H9 (cell line): ENCODE data around the gene WDR31. TPM values are rescaled to one million over a fixed set of nuclear protein-coding genes. Genes with fewer than 3 reads are reported as not detected.

Source experiments
- DNase-seq: peaks from one replicate; pipeline ENCODE4 v3.0.0-alpha.2; 2017
- H2AFZ ChIP-seq: one replicate; pipeline ENCODE4 v1.6.1; 2013; ENCODE audit warnings: mild to moderate bottlenecking, low read length, control low read depth, moderate library complexity
- H2AK5ac ChIP-seq: 2 replicates; pipeline ENCODE4 v1.6.1; 2013; ENCODE audit warnings: low read length, control low read depth, mixed read lengths; ENCODE audit not compliant: insufficient read length
- H2BK120ac ChIP-seq: one replicate; pipeline ENCODE4 v1.6.1; 2013; ENCODE audit warnings: low read depth, mild to moderate bottlenecking, low read length, control low read depth, inconsistent platforms; ENCODE audit not compliant: poor library complexity, severe bottlenecking
- H2BK12ac ChIP-seq: 2 replicates; pipeline ENCODE4 v1.6.1; 2013; ENCODE audit warnings: low read length, control low read depth, mixed read lengths, low read depth; ENCODE audit not compliant: insufficient read length
- H2BK15ac ChIP-seq: 2 replicates; pipeline ENCODE4 v1.6.1; 2013; ENCODE audit warnings: low read depth, low read length, control low read depth
- H2BK20ac ChIP-seq: one replicate; pipeline ENCODE4 v1.6.1; 2013; ENCODE audit warnings: low read depth, mild to moderate bottlenecking, low read length, control low read depth, inconsistent platforms; ENCODE audit not compliant: poor library complexity, severe bottlenecking
- H2BK5ac ChIP-seq: 2 replicates; pipeline ENCODE4 v1.6.1; 2013; ENCODE audit warnings: low read length, control low read depth, mixed read lengths; ENCODE audit not compliant: insufficient read length
- H3K14ac ChIP-seq: 2 replicates; pipeline ENCODE4 v1.6.1; 2013; ENCODE audit warnings: low read length, control low read depth; ENCODE audit not compliant: insufficient read depth
- H3K18ac ChIP-seq: 2 replicates; pipeline ENCODE4 v1.6.1; 2013; ENCODE audit warnings: low read depth, mild to moderate bottlenecking, mixed read lengths, low read length, control low read depth; ENCODE audit not compliant: insufficient read length
- H3K23ac ChIP-seq: 2 replicates; pipeline ENCODE4 v1.6.1; 2013; ENCODE audit warnings: low read length, control low read depth, mixed read lengths, low read depth; ENCODE audit not compliant: insufficient read length
- H3K23me2 ChIP-seq: 2 replicates; pipeline ENCODE4 v1.6.1; 2013; ENCODE audit warnings: low read depth, mild to moderate bottlenecking, mixed read lengths, low read length, control low read depth; ENCODE audit not compliant: insufficient read length, poor library complexity, severe bottlenecking
- H3K27ac ChIP-seq: 2 replicates; pipeline ENCODE4 v1.5.1; 2013; ENCODE audit warnings: low read length, control low read depth, mixed read lengths, low read depth; ENCODE audit not compliant: insufficient read length
- H3K27me3 ChIP-seq: 2 replicates; pipeline ENCODE4 v1.6.1; 2013; ENCODE audit warnings: low read length, control low read depth, inconsistent platforms; ENCODE audit not compliant: insufficient read depth
- H3K4ac ChIP-seq: 2 replicates; pipeline ENCODE4 v1.6.1; 2013; ENCODE audit warnings: low read depth, mild to moderate bottlenecking, control low read depth, inconsistent platforms, low read length, moderate library complexity
- H3K4me1 ChIP-seq: 2 replicates; pipeline ENCODE4 v1.6.1; 2013; ENCODE audit warnings: low read length, control low read depth, inconsistent platforms; ENCODE audit not compliant: insufficient read depth
- H3K4me2 ChIP-seq: 2 replicates; pipeline ENCODE4 v1.6.1; 2013; ENCODE audit warnings: low read length, control low read depth, mixed read lengths; ENCODE audit not compliant: insufficient read length, insufficient read depth
- H3K56ac ChIP-seq: 2 replicates; pipeline ENCODE4 v1.6.1; 2013; ENCODE audit warnings: low read depth, mild to moderate bottlenecking, mixed read lengths, low read length, control low read depth; ENCODE audit not compliant: insufficient read length
- H3K79me1 ChIP-seq: 2 replicates; pipeline ENCODE4 v1.6.1; 2013; ENCODE audit warnings: low read depth, mild to moderate bottlenecking, moderate library complexity, low read length, control low read depth, inconsistent platforms; ENCODE audit not compliant: insufficient read depth, poor library complexity, severe bottlenecking
- H3K79me2 ChIP-seq: 2 replicates; pipeline ENCODE4 v1.6.1; 2013; ENCODE audit warnings: low read length, control low read depth, inconsistent platforms; ENCODE audit not compliant: insufficient read depth
- H3K9ac ChIP-seq: 2 replicates; pipeline ENCODE4 v1.6.1; 2013; ENCODE audit warnings: low read length, control low read depth, mixed read lengths; ENCODE audit not compliant: insufficient read length; ENCODE audit errors: extremely low read depth
- H3K9me3 ChIP-seq: one replicate; pipeline ENCODE4 v1.6.1; 2013; ENCODE audit warnings: low read depth, low read length, inconsistent platforms; ENCODE audit not compliant: control insufficient read depth
- H3T11ph ChIP-seq: one replicate; pipeline ENCODE4 v1.6.1; 2013; ENCODE audit warnings: mild to moderate bottlenecking, low read length, control low read depth, inconsistent platforms
- H4K20me1 ChIP-seq: one replicate; pipeline ENCODE4 v1.6.1; 2013; ENCODE audit not compliant: control insufficient read depth, insufficient read length, insufficient read depth
- H4K5ac ChIP-seq: 2 replicates; pipeline ENCODE4 v1.6.1; 2013; ENCODE audit warnings: low read depth, mild to moderate bottlenecking, mixed read lengths, low read length, control low read depth; ENCODE audit not compliant: insufficient read length
- H4K8ac ChIP-seq: replicated peaks from 2 replicates; pipeline ENCODE4 v1.6.1; 2013; ENCODE audit warnings: low read length, control low read depth, mixed read lengths, low read depth; ENCODE audit not compliant: insufficient read length
- H4K91ac ChIP-seq: 2 replicates; pipeline ENCODE4 v1.6.1; 2013; ENCODE audit warnings: low read depth, mild to moderate bottlenecking, moderate library complexity, mixed read lengths, low read length, control low read depth; ENCODE audit not compliant: insufficient read length
- H3K27ac Mint-ChIP-seq, 3 experiments: 2 replicates in 2 of 3; 3 replicates in 1 of 3; pipeline ENCODE4 v1.8.0; 2020 to 2021; ENCODE audit warnings: mixed read lengths in 3 of 3, mild to moderate bottlenecking in 1 of 3, moderate library complexity in 1 of 3
- H3K27me3 Mint-ChIP-seq: 2 replicates; pipeline ENCODE4 v1.8.0; 2021; ENCODE audit warnings: low read depth, mild to moderate bottlenecking, moderate library complexity, mixed read lengths
- H3K36me3 Mint-ChIP-seq, 3 experiments: 2 replicates in 2 of 3; 3 replicates in 1 of 3; pipeline ENCODE4 v1.8.0; 2020 to 2021; ENCODE audit warnings: low read depth in 3 of 3, mixed read lengths in 3 of 3; ENCODE audit not compliant: insufficient read depth in 1 of 3
- H3K4me1 Mint-ChIP-seq, 2 experiments: 2 replicates each; pipeline ENCODE4 v1.8.0; 2020; ENCODE audit warnings: mixed read lengths in 2 of 2
- H3K4me3 Mint-ChIP-seq, 2 experiments: 2 replicates in 1 of 2; 3 replicates in 1 of 2; pipeline ENCODE4 v1.8.0; 2020 to 2021; ENCODE audit warnings: mild to moderate bottlenecking in 2 of 2, mixed read lengths in 2 of 2, moderate library complexity in 1 of 2
- H3K9me3 Mint-ChIP-seq, 2 experiments: 2 replicates in 1 of 2; 3 replicates in 1 of 2; pipeline ENCODE4 v1.8.0; 2020; ENCODE audit warnings: mild to moderate bottlenecking in 2 of 2, mixed read lengths in 2 of 2, moderate library complexity in 1 of 2
- CTCF ChIP-seq: fragments of 200-600 bp; sonication (generic); conservative IDR thresholded peaks from 3 replicates; pipeline ENCODE4 v1.8.0; 2021; ENCODE audit warnings: antibody characterized with exemption, mild to moderate bottlenecking
- WGBS: extraction: QIAGEN DNeasy Blood & Tissue Kit; methylation state at CpG from one replicate; pipeline ENCODE4 v1.1.7; 2013; ENCODE audit warnings: missing lambda C conversion rate, low lambda C conversion rate, mixed read lengths; ENCODE audit not compliant: insufficient read length; ENCODE audit errors: extremely low coverage; 5-methylcytosine and 5-hydroxymethylcytosine counted together
- total RNA-seq: library from RNA; stranded (reverse); gene quantifications from 2 replicates; pipeline ENCODE4 v1.2.1, GENCODE V29; 2021

The WDR31 gene
- total RNA-seq, 1 experiment from 2014 or later = 0.72 TPM

- H4K8ac ChIP-seq = no peak overlapping the region
- no peak overlapping the region for H2BK15ac ChIP-seq
- no peak overlapping the region for H3K18ac ChIP-seq
- no peak overlapping the region for H2BK120ac ChIP-seq
- no peak overlapping the region for H3K4ac ChIP-seq
- H3K23ac ChIP-seq = no peak overlapping the region
- H3K4me2 ChIP-seq = no peak overlapping the region
- H3K79me1 ChIP-seq = no peaks in the 10 kb centered on the region
- H3K9ac ChIP-seq = no peak overlapping the region
- Mint-ChIP-seq H3K4me3 (no peak overlapping the region), H3K27me3 (no peaks in the 10 kb centered on the region), H3K27ac (no peak overlapping the region), H3K9me3 (no peaks in the 10 kb centered on the region), H3K36me3 (peaks cover 10 to 48% (median 37%) of the 10 kb centered on the region in 3 experiments; a peak in 5 of 7 replicates), H3K4me1 (peaks cover 4 to 5% of the 10 kb centered on the region in 2 experiments)
- no peak for DNase-seq
- H3K27me3 ChIP-seq = no peaks in the 10 kb centered on the region
- H4K20me1 ChIP-seq = no peaks in the 10 kb centered on the region
- no peak overlapping the region for H3K27ac ChIP-seq
- no peak overlapping the region for H2AFZ ChIP-seq
- H3K23me2 ChIP-seq = no peaks in the 10 kb centered on the region
- H2AK5ac ChIP-seq = no peak overlapping the region
- H4K5ac ChIP-seq = no peak overlapping the region
- H4K91ac ChIP-seq = no peak overlapping the region
- H3K9me3 ChIP-seq = no peaks in the 10 kb centered on the region
- H3K4me1 ChIP-seq = no peaks in the 10 kb centered on the region
- no peak overlapping the region for H3K56ac ChIP-seq
- no CpG with 5 or more reads among the region's 2 CpGs for WGBS
- H3T11ph ChIP-seq = no peak overlapping the region
- H3K79me2 ChIP-seq = no peaks in the 10 kb centered on the region
- no peak for TF ChIP-seq CTCF
- H2BK20ac ChIP-seq = no peak overlapping the region
- no peak overlapping the region for H2BK5ac ChIP-seq
- H2BK12ac ChIP-seq = no peak overlapping the region
- no peak overlapping the region for H3K14ac ChIP-seq
These were observed 70.7 kb downstream of the WDR31 start for GRCh38 chr9:113269355-113269754.
